Measurements from ENCODE around the gene MED12. TPM values are rescaled to one million over a fixed set of nuclear protein-coding genes. Genes with fewer than 3 reads are reported as not detected.

The MED12 gene
- total RNA-seq, 1 experiment from 2014 or later = 44.1 TPM

- CTCF ChIA-PET = no interaction called here
- H3K27me3 Mint-ChIP-seq (ENCODE audit: insufficient read depth, unreplicated experiment) = no peaks in the 10 kb centered on the region
- BruUV-seq (replicated peaks) = no TSS peak
- peak overlapping the region; percentile 57 for H3K27ac Mint-ChIP-seq (ENCODE audit: unreplicated experiment)
- Histone ChIP-seq H3K27me3 (replicated peaks; ENCODE audit: control insufficient read depth, insufficient read depth, low read length) (no peaks in the 10 kb centered on the region), H3K36me3 (ENCODE audit: control insufficient read depth, insufficient read depth, low read length) (no peaks in the 10 kb centered on the region), H3K9me3 (no peaks in the 10 kb centered on the region), H3K4me1 (peaks cover 9% of the 10 kb centered on the region), H3K4me3 (ENCODE audit: low read depth, low read length) (no peak overlapping the region)
- H3K4me1 Mint-ChIP-seq (ENCODE audit: low read depth, unreplicated experiment) = peaks cover 31% of the 10 kb centered on the region
- POLR2A ChIA-PET = interaction anchor here (0.5 kb wide), 1 partner anchor 11 kb away, joined by 4 read pairs; the partner anchor contains the start of gene MED12
- no peak for TF ChIP-seq CTCF (IDR thresholded peaks at IDR 0.05; ENCODE audit: insufficient read depth in 1 of 2, low read depth in 1 of 2, low read length in 1 of 2, severe bottlenecking in 1 of 2, unreplicated experiment in 1 of 2)
- peaks cover 6% of the 10 kb centered on the region for H3K36me3 Mint-ChIP-seq (ENCODE audit: insufficient read depth, unreplicated experiment)
- no peak overlapping the region for H3K4me3 Mint-ChIP-seq (ENCODE audit: unreplicated experiment)
- no peaks in the 10 kb centered on the region for H3K9me3 Mint-ChIP-seq (ENCODE audit: unreplicated experiment)
- no peak for DNase-seq
- intact Hi-C loops (cut with micrococcal nuclease; ENCODE audit: unreplicated experiment) = no loop called here
Observed at GRCh38 chrX:71107762-71108360, 10.5 kb upstream of the MED12 start.

- Mint-ChIP-seq H3K4me3 (ENCODE audit: unreplicated experiment) (no peak overlapping the region), H3K4me1 (ENCODE audit: low read depth, unreplicated experiment) (peaks cover 27% of the 10 kb centered on the region), H3K27me3 (ENCODE audit: insufficient read depth, unreplicated experiment) (no peaks in the 10 kb centered on the region), H3K9me3 (ENCODE audit: unreplicated experiment) (no peaks in the 10 kb centered on the region), H3K27ac (ENCODE audit: unreplicated experiment) (no peak overlapping the region), H3K36me3 (ENCODE audit: insufficient read depth, unreplicated experiment) (peaks cover 6% of the 10 kb centered on the region)
- intact Hi-C loops (cut with micrococcal nuclease; ENCODE audit: unreplicated experiment) = no loop called here
- H3K4me1 ChIP-seq = peaks cover 9% of the 10 kb centered on the region
- TF ChIP-seq CTCF (IDR thresholded peaks at IDR 0.05; ENCODE audit: insufficient read depth in 1 of 2, low read depth in 1 of 2, low read length in 1 of 2, severe bottlenecking in 1 of 2, unreplicated experiment in 1 of 2) = no peak
- H3K4me3 ChIP-seq (ENCODE audit: low read depth, low read length) = no peak overlapping the region
- BruUV-seq (replicated peaks) = no TSS peak
- H3K9me3 ChIP-seq = no peaks in the 10 kb centered on the region
- DNase-seq = no peak
- ChIA-PET POLR2A (no interaction called here), CTCF (no interaction called here)
- H3K36me3 ChIP-seq (ENCODE audit: control insufficient read depth, insufficient read depth, low read length) = no peaks in the 10 kb centered on the region
- H3K27me3 ChIP-seq (replicated peaks; ENCODE audit: control insufficient read depth, insufficient read depth, low read length) = no peaks in the 10 kb centered on the region
Observed at GRCh38 chrX:71109051-71109450, 9.3 kb upstream of the MED12 start.

- Histone ChIP-seq H3K9me3 (no peaks in the 10 kb centered on the region), H3K27me3 (replicated peaks; ENCODE audit: control insufficient read depth, insufficient read depth, low read length) (no peaks in the 10 kb centered on the region), H3K36me3 (ENCODE audit: control insufficient read depth, insufficient read depth, low read length) (no peaks in the 10 kb centered on the region), H3K4me3 (ENCODE audit: low read depth, low read length) (peak within 1 kb of the TSS; percentile 18; the same call in 1 of the 2 replicates), H3K4me1 (peaks cover 2% of the 10 kb centered on the region; the same call in 1 of the 2 replicates)
- TSS peak; percentile 67 for BruUV-seq (replicated peaks)
- Mint-ChIP-seq H3K9me3 (ENCODE audit: unreplicated experiment) (no peaks in the 10 kb centered on the region), H3K4me3 (ENCODE audit: unreplicated experiment) (peak within 1 kb of the TSS; percentile 38), H3K36me3 (ENCODE audit: insufficient read depth, unreplicated experiment) (peaks cover 6% of the 10 kb centered on the region), H3K27me3 (ENCODE audit: insufficient read depth, unreplicated experiment) (no peaks in the 10 kb centered on the region), H3K4me1 (ENCODE audit: low read depth, unreplicated experiment) (peaks cover 19% of the 10 kb centered on the region), H3K27ac (ENCODE audit: unreplicated experiment) (peak within 1 kb of the TSS; percentile 71)
- POLR2A ChIA-PET = interaction anchor here (0.9 kb wide), 1 partner anchor 28 kb away, joined by 3 read pairs; no protein-coding TSS in a partner anchor
- intact Hi-C loops (cut with micrococcal nuclease; ENCODE audit: unreplicated experiment) = no loop called here
- no peak for TF ChIP-seq CTCF (IDR thresholded peaks at IDR 0.05; ENCODE audit: insufficient read depth in 1 of 2, low read depth in 1 of 2, low read length in 1 of 2, severe bottlenecking in 1 of 2, unreplicated experiment in 1 of 2)
- CTCF ChIA-PET = interaction anchor here (0.8 kb wide), 1 partner anchor 9 kb away, joined by 3 read pairs; no protein-coding TSS in a partner anchor
- DNase-seq = peak; percentile 19 to 45
Observed at GRCh38 chrX:71111141-71111843, 7.1 kb upstream of the MED12 start, which contains the start of gene IL2RG. Gene IL2RG, minus strand, starts transcription at chrX:71111577. Its CDS starts 38 bp downstream, at chrX:71111539.

Data from Caco-2 (cell line).